Measurements from ENCODE around the gene NAA25. TPM values are rescaled to one million over a fixed set of nuclear protein-coding genes. Genes with fewer than 3 reads are reported as not detected.

NAA25 gene
- total RNA-seq, 1 experiment from 2014 or later, result 41.0 TPM

DNA sequence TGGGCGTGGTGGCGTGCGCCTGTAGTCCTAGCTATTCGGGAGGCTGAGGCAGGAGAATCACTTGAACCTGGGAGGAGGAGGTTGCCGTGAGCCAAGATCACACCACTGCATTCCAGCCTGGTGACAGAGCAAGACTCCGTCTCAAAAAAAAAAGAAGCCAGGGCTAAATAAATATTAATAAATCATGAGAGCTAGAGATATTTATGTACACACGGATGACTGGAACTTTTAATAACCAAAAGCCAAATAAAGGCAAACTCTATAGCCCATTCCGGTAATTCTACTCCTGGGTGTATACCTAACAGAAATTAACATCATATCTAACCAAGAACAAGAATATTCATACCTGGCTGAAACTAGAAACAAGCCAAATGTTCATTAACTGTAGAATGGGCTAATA lies 9.1 kb upstream of the NAA25 start:
- Mint-ChIP-seq H3K4me1 (ENCODE audit: low read depth, unreplicated experiment) (peaks cover 20% of the 10 kb centered on the region), H3K27me3 (ENCODE audit: insufficient read depth, unreplicated experiment) (no peaks in the 10 kb centered on the region), H3K27ac (ENCODE audit: unreplicated experiment) (no peak overlapping the region), H3K36me3 (ENCODE audit: insufficient read depth, unreplicated experiment) (no peaks in the 10 kb centered on the region), H3K9me3 (ENCODE audit: unreplicated experiment) (no peaks in the 10 kb centered on the region), H3K4me3 (ENCODE audit: unreplicated experiment) (no peak overlapping the region)
- no peaks in the 10 kb centered on the region for H3K9me3 ChIP-seq
- TF ChIP-seq CTCF (IDR thresholded peaks at IDR 0.05; ENCODE audit: insufficient read depth in 1 of 2, low read depth in 1 of 2, low read length in 1 of 2, severe bottlenecking in 1 of 2, unreplicated experiment in 1 of 2), result no peak
- BruUV-seq (replicated peaks), result no TSS peak
- intact Hi-C loops (cut with micrococcal nuclease; ENCODE audit: unreplicated experiment), result no loop called here
- no peak overlapping the region for H3K4me3 ChIP-seq (ENCODE audit: low read depth, low read length)
- DNase-seq, result peak in 1 of 2 experiments; percentile 1
- H3K4me1 ChIP-seq, result peaks cover 10% of the 10 kb centered on the region
- H3K27me3 ChIP-seq (replicated peaks; ENCODE audit: control insufficient read depth, insufficient read depth, low read length), result no peaks in the 10 kb centered on the region
- no peaks in the 10 kb centered on the region for H3K36me3 ChIP-seq (ENCODE audit: control insufficient read depth, insufficient read depth, low read length)
- POLR2A ChIA-PET, result interaction anchor here (1.1 to 1.3 kb wide), 2 partner anchors 7 to 8 kb away, joined by 3 to 5 read pairs; partner anchors contain the start of gene TRAFD1
- CTCF ChIA-PET, result no interaction called here

DNA sequence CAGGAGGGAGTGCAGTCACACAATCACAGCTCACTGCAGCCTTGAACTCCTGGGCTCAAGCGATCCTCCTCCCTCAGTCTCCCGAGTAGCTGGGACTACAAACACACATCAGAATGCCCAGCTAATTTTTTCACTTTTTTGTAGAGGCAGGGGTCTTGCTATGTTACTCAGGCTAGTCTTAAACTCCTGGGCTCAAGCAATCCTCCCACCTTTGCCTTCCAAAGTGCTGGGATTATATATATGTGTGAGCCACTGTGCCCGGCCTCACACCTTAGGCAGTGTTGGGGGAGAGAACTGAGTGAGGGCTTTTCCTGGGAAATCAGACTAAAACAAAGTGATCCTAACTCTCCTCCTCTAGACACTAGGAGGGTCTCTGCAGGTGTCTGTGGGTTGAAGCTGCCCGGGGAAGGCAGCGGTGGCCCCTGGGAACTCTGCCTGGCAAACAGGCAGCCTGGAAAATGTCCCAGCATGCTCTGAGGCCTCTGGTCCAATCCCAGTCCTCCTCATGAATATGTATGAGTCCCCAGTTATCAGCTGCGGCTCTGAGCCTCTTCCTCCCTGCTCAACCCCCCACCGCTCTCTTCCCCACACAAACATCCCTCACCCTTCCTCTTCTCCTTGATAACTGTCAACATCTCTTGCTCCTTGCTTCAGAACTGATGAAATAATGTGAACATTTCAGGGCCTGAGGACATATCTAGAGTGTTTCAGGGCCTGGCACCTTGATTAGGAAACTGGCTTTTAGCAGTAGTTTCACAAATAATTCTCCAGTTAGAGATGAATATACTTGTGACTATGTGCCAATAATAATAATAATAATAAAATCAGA lies 7.9 kb upstream of the NAA25 start:
- POLR2A ChIA-PET, result interaction anchor here (1.1 to 1.5 kb wide), 3 partner anchors 8 to 10 kb away, joined by 4 to 5 read pairs (median 5); partner anchors contain the start of gene TRAFD1

More for the DNA sequence above, 7.9 kb upstream of the NAA25 start:
- H3K4me3 Mint-ChIP-seq (ENCODE audit: unreplicated experiment), result peak overlapping the region; percentile 12
- BruUV-seq (replicated peaks), result no TSS peak
- peaks cover 16% of the 10 kb centered on the region for H3K4me1 Mint-ChIP-seq (ENCODE audit: low read depth, unreplicated experiment)
- H3K27ac Mint-ChIP-seq (ENCODE audit: unreplicated experiment), result peak overlapping the region; percentile 31
- CTCF ChIA-PET, result no interaction called here
- H3K27me3 Mint-ChIP-seq (ENCODE audit: insufficient read depth, unreplicated experiment), result no peaks in the 10 kb centered on the region
- H3K4me1 ChIP-seq, result peaks cover 13% of the 10 kb centered on the region
- no peak overlapping the region for H3K4me3 ChIP-seq (ENCODE audit: low read depth, low read length)
- no peaks in the 10 kb centered on the region for H3K9me3 ChIP-seq
- DNase-seq, result peak; percentile 65 to 67
- no peak for TF ChIP-seq CTCF (IDR thresholded peaks at IDR 0.05; ENCODE audit: insufficient read depth in 1 of 2, low read depth in 1 of 2, low read length in 1 of 2, severe bottlenecking in 1 of 2, unreplicated experiment in 1 of 2)
- no peaks in the 10 kb centered on the region for H3K36me3 ChIP-seq (ENCODE audit: control insufficient read depth, insufficient read depth, low read length)
- no peaks in the 10 kb centered on the region for H3K9me3 Mint-ChIP-seq (ENCODE audit: unreplicated experiment)
- no peaks in the 10 kb centered on the region for H3K27me3 ChIP-seq (replicated peaks; ENCODE audit: control insufficient read depth, insufficient read depth, low read length)
- intact Hi-C loops (cut with micrococcal nuclease; ENCODE audit: unreplicated experiment), result no loop called here
- H3K36me3 Mint-ChIP-seq (ENCODE audit: insufficient read depth, unreplicated experiment), result no peaks in the 10 kb centered on the region
